Activated T-cell treated with anti-CD3 and anti-CD28 coated beads, Interleukin-2, amount 50 U/mL, for 48 hours (primary cell): Measurements from ENCODE around the gene TBC1D5.
"Not testable (repeated sequence)": the region's sequence is repeated elsewhere in the genome, so short reads cannot be mapped to it uniquely, and the experiment has no call there.

Source experiments
- DNase-seq, 2 experiments: peaks; one replicate each; pipeline ENCODE4 v3.0.0-alpha.2; 2020

The TBC1D5 gene

GRCh38 chr3:17532446-17532845, 210.0 kb downstream of the TBC1D5 start:
- DNase-seq = not testable (repeated sequence)

DNA sequence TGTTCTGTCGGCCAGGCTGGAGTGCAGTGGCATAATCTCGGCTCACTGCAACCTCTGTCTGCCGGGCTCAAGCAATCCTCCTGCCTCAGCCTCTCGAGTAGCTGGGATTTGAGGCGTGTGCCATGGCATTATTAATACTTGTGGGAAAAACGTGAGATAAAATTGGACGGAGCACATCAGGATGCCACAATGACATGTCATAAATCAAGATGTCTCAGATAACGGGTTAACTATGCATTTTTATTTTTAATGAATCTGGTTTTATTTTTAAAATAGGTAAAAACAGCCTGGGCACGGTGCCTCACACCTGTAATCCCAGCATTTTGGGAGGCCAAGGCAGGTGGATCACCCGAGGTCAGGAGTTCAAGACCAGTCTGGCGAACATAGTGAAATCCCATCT, 212.8 kb downstream of the TBC1D5 start:
- DNase-seq = no peak

GRCh38 chr3:17518189-17519059, 224.0 kb downstream of the TBC1D5 start:
- no peak for DNase-seq

GRCh38 chr3:17515445-17516234, 226.8 kb downstream of the TBC1D5 start:
- no peak for DNase-seq

DNA sequence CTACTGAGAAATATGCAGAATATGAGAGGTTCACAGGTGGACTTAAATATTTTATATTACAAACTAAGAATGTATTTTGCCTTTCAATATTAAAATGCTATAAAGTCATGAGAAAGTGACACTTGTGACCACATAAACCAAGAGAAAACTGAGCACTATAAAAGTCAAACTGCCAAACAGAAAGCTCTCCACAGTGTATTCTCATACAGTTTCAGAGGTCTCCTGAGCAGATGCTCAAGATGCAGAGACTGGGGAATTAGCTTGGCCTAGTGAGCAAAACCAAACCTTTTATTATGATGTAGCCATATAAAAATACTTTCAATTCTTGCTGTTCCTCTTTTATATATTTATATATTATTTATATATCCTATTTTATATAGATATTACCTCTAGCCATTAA, 227.8 kb downstream of the TBC1D5 start:
- DNase-seq = no peak

DNA sequence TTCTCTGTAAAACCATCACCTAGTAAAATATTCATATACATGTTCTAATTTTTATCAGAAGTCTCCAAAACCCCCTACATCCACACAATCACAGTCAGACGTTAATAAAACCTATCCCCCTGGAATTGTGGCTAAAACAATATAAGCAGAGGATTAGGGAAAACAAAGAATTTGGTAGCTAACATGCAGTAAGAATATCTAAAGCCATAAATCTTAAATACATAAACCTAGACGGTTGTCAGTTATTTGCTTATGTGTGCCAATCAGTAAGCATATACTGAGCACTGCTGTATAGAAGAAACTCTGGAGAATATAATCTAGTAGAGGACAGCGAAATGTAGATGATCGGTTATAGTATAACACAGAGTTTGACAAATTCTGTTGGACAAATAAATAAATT, 232.2 kb downstream of the TBC1D5 start:
- DNase-seq = no peak

DNA sequence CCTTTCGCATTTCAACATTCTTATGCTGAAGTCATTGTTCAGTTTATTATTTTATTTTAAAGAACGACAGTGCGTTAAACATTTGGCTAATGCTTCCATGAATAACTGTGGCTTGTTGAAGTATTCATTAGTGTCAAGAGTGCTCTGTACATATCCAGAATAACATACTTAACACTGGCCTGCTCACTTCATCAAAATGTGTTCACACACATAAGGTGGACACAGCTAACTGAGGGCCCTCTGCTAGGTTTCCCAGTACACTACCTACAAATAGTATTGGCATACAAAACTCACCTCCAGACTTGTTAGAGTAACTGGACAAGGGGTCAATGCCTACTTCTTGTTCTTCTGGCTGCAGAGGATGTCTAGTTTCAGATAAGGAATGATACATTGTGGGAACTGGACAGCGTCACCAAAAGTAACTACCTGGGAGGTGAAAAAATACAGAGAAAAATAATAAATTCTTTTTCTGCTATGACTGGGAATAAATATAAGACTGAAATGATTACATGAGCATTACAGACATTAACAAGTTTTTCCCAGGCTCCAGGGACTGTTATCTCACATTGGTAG, 234.2 kb downstream of the TBC1D5 start:
- DNase-seq = no peak

DNA sequence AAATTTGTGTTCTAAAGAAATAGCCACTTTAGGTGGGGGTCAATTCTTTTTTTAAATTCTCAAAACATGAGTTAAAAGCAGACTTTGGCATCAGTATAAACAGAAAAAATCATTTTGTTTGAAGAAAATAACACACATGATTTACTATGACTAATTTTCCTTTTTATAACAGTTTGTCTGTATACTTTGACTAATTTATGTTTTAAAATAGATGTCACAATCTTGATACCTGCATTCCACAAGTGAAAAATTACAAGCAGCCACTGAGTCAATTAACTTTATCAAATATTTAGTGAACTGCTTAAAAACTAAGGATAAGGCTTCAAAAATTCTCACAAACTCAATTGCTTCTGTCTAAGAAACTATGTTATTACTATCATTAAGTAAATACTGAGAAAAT, 235.0 kb downstream of the TBC1D5 start:
- no peak for DNase-seq

- no peak for DNase-seq
Measured at GRCh38 chr3:17505856-17506255, 236.6 kb downstream of the TBC1D5 start.

DNA sequence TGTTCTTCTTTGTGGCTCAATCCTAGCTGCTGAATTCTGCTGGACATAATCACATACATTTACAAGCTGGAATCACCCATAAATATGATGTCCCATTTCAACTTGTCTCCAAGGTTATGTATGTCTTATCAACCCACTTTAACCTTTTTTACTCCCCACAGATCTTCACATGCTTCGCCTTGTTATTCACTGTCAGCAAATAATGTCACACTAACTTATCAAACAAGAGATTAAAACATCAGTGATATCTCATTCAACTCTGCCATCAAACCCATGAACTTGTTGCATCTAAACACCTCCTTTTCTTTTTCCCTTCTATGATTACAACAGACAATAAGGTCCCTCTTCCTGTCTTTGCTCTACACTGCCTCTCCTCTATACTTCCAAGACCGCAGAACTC, 240.7 kb downstream of the TBC1D5 start:
- no peak for DNase-seq

GRCh38 chr3:17500618-17501017, 241.8 kb downstream of the TBC1D5 start:
- no peak for DNase-seq

DNA sequence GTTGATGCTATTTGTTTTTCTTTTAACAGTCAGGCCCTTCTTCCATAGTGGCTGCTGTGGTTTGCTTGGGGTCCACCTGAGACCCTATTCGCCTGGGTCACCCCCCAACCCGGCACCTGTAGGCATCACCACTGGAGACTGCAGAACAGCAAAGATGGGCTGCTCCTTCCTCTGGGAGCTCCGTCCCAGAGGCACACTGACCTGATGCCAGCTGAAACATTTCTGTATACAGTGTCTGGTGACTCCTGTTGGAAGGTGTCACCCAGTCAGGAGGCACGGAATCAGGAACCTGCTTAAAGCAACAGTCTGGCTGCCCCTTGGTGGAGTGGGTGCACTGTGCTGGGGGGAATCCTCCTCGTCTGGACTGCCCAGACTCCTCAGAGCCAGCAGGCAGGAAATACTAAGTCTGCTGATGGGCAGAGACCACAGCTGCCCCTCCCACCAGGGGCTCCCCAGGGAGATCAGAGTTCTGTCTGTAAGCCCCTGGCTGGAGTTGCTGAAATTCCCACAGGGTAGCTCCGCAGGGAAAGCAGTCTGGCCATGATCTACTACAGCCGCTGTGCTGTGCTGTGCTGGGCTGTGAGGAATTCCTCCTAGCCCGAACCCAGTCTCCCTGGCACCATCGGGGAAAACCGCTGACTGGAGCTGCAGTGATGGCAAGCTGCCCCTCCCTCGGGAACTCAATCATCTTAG, 248.2 kb downstream of the TBC1D5 start:
- DNase-seq = no peak

- DNase-seq = no peak
Measured at GRCh38 chr3:17491601-17492000, 250.8 kb downstream of the TBC1D5 start.

DNA sequence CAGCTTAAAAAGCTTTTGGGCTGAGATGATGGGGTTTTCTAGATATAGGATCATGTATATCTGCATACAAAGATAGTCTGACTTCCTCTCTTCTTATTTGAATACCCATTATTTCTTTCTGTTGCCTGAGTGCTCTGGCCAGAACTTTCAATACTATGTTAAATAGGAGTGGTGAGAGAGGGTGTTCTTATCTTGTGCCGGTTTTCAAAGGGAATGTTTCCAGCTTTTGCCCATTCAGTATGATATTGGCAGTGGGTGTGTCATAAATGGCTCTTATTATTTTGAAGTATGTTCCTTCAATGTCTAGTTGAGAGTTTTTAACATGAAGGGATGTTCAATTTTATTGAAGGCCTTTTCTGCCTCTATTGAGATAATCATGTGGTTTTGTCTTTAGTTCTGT, 251.2 kb downstream of the TBC1D5 start:
- DNase-seq = not testable (repeated sequence)

DNA sequence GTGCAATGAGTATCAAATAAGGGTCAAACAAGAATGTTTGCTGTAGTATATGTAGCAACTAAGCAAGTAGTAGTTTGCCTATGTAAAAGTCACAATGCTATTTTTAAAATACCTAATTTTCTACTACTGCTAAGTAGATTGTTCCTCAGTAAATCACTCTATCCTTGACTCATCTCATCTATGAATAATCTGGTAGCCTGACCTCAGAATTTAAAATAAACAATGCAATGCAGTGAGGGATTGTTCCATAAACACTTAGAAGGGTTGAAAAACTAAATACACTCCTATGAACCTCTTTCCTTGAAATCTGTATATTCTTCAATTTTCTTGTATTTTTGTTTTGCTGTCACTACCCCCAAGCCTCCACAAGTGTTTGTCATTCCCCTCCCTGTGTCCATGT, 253.3 kb downstream of the TBC1D5 start:
- no peak for DNase-seq

DNA sequence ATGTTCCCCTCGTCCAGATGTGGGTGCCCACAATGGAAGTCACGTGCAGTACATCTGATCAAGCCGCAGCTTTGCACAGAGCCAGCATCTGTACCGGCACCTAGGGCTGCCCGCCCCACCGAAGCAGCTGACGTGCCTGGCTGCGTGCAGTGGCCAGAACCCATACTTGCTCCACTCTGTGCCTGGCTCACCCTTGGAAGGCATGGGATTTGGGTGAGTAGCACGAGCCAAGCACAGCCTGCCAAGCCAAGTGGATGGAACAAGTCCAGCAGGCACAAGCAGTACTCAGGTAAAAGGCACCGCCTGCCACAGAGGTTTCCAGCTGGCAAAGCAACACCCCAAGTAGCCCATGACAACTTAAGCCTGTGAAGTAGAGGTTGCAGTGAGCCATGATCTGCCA, 261.3 kb downstream of the TBC1D5 start:
- DNase-seq = no peak

DNA sequence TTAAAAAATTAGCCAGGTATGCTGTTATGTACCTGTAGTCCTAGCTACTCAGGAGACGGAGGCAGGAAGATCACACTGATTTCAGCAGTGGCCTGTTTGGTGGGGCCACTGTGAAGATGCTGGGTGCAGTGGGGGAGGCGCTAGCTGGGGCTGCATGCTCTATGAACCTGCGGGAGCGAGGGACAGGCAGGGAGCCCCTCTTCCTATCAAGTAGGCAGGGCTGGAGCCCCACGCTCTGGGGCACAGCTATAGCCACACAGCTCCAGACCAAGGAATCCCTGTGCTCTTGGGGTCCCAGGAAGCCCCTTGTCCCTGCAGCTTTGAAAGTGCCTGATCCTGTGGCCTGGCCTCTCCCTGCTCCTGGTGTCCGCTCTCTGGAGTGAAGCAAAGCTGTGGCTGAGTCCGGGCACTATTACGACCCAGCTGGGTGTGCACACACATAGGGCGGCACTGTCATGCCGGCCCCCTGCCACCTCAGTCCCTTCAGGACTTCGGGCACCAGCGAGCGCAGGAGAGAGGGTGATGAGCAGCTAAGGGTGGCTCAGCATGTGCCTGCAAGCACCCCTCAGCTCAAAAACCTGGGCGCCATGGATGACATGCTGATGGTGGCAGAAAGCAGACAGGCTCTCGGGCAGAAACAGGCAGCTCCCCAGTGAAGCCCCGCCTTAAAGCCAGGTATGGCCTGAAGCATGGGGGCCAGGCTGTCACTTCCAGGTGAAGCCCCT, 262.6 kb downstream of the TBC1D5 start:
- no peak for DNase-seq

GRCh38 chr3:17478673-17479072, 263.8 kb downstream of the TBC1D5 start:
- no peak for DNase-seq

GRCh38 chr3:17473761-17474160, 268.7 kb downstream of the TBC1D5 start:
- DNase-seq = no peak

DNA sequence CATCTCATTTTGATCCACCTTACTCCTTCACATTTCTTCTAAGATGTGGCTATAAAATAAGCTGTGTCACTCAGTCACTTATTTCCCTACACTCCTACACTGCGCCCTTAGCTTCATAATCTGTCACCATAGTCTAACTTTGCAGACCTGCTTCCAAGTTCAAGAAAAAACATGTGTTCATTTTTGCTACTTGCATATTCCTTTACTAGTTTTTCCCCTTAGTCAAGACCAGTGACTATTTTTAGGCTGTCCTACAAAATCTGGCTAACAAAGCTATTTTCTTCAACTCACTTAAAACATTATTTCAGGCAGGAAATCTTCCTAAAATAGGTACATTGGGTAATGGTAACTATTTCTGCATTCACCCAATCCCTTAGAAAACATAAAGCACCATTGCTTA, 272.5 kb downstream of the TBC1D5 start:
- DNase-seq = no peak

GRCh38 chr3:17469520-17469919, 272.9 kb downstream of the TBC1D5 start:
- DNase-seq = no peak

DNA sequence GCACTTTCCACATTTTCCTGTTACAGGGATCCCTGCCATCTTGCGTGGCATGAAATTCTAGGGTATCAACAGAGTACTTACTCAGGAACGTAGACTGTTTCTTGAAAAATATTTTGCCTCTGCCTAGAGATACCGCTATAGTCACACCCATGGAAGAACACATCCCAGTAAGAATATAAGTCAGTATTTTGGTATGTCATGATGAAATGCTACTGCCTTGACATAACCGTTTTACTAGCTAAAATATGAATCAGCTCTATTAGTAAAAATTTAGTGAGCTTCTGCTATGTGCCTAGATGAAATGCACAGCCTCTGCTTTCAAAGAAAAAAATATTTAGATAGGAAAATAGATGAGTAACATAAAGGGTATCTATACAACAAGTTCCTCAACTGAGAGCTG, 276.4 kb downstream of the TBC1D5 start:
- no peak for DNase-seq
